ENCODE measurements around the gene TMPRSS4. TPM values are rescaled to one million over a fixed set of nuclear protein-coding genes. Genes with fewer than 3 reads are reported as not detected.

Gene TMPRSS4
- total RNA-seq, 1 experiment from 2014 or later, result 99.9 TPM

DNA sequence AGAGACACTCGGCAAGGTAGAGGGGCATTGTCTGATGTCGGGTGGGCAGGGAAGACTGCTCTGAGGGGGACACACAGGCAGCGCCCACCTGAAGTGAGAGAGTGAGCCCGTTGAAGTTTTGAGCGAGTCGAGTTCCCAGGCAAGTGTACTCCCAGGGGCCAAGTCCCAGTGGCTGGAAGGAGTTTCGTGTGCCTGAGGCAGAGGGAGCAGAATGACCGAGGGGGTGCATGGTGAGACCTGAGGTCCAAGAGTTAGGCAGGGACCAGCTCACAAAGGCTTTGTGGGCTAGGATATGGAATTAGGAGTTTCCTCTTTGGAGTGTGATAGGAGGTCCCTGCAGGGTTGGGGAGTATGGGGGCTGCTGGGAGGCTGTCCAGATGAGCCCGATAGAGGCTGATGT is 93.4 kb downstream of the TMPRSS4 start:
- DNase-seq, result no peak
- intact Hi-C loops (cut with micrococcal nuclease; ENCODE audit: unreplicated experiment), result no loop called here
- Mint-ChIP-seq H3K4me3 (ENCODE audit: low read depth, unreplicated experiment) (no peak overlapping the region), H3K27me3 (ENCODE audit: unreplicated experiment) (peaks cover 48% of the 10 kb centered on the region), H3K36me3 (ENCODE audit: insufficient read depth, unreplicated experiment) (no peaks in the 10 kb centered on the region), H3K4me1 (ENCODE audit: low read depth, unreplicated experiment) (peaks cover 10% of the 10 kb centered on the region), H3K27ac (ENCODE audit: unreplicated experiment) (no peak overlapping the region), H3K9me3 (ENCODE audit: low read depth, unreplicated experiment) (no peaks in the 10 kb centered on the region)
- BruUV-seq (replicated peaks), result no TSS peak
- no peak for TF ChIP-seq CTCF (IDR thresholded peaks at IDR 0.05; ENCODE audit: unreplicated experiment)
- CTCF ChIA-PET, result no interaction called here

DNA sequence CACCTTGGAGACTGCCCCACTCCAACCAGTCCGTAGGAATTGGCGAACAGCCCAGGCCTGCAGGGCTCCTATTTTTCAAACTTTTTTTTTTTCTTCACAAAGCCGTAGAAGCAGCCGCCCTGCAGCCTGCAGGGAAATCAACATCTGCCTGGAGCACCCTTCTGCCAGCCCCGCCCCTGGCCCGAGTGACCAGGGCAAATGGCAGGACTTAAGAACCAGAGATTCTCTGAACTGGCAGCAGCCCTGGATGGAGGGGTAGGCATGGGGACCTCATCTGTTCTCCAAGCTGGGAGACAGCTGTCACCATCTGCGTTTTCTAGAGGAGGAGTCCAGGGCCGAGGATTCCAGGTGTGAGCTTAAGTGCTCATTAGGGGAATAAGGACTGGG is 94.0 kb downstream of the TMPRSS4 start:
- Mint-ChIP-seq H3K36me3 (ENCODE audit: insufficient read depth, unreplicated experiment) (no peaks in the 10 kb centered on the region), H3K4me1 (ENCODE audit: low read depth, unreplicated experiment) (peaks cover 16% of the 10 kb centered on the region), H3K27ac (ENCODE audit: unreplicated experiment) (no peak overlapping the region), H3K4me3 (ENCODE audit: low read depth, unreplicated experiment) (no peak overlapping the region), H3K27me3 (ENCODE audit: unreplicated experiment) (peaks cover 48% of the 10 kb centered on the region), H3K9me3 (ENCODE audit: low read depth, unreplicated experiment) (no peaks in the 10 kb centered on the region)
- intact Hi-C loops (cut with micrococcal nuclease; ENCODE audit: unreplicated experiment), result loop anchor here (1.0 kb wide), 1 partner anchor 26 kb away; no protein-coding TSS in a partner anchor
- no peak for TF ChIP-seq CTCF (IDR thresholded peaks at IDR 0.05; ENCODE audit: unreplicated experiment)
- CTCF ChIA-PET, result interaction anchor here (1.2 to 1.9 kb wide), 2 partner anchors 15 to 22 kb away, joined by 3 to 14 read pairs; no protein-coding TSS in a partner anchor
- no peak for DNase-seq
- BruUV-seq (replicated peaks), result no TSS peak

Other genes starting within 250 kb of the TMPRSS4 start
- 0.61 and 0.78 TPM in 2 replicates for gene FXYD6, start 200.4 kb upstream of the TMPRSS4 start, total RNA-seq (2022)
- gene TMPRSS13, start 147.7 kb upstream of the TMPRSS4 start, total RNA-seq (2022), result 1.4 and 2.3 TPM in 2 replicates
- gene IL10RA, start 90.7 kb upstream of the TMPRSS4 start, total RNA-seq (2022), result 0.05 and 0.76 TPM in 2 replicates
- gene SMIM35, start 9.9 kb downstream of the TMPRSS4 start, total RNA-seq (2022), result not detected in 2 replicates
- not detected in 2 replicates for gene SCN4B, start 75.7 kb downstream of the TMPRSS4 start, total RNA-seq (2022)
- not detected in 2 replicates for gene SCN2B, start 99.6 kb downstream of the TMPRSS4 start, total RNA-seq (2022)
- 0.07 TPM in 1 of 2 replicates, not detected in the other for gene JAML, start 147.9 kb downstream of the TMPRSS4 start, total RNA-seq (2022)
- 5.9 and 6.9 TPM in 2 replicates for gene MPZL3, start 175.3 kb downstream of the TMPRSS4 start, total RNA-seq (2022)
- 69.6 and 81.7 TPM in 2 replicates for gene MPZL2, start 187.2 kb downstream of the TMPRSS4 start, total RNA-seq (2022)
- gene CD3E, start 227.7 kb downstream of the TMPRSS4 start, total RNA-seq (2022), result not detected in 2 replicates